ENCODE data around the gene ZBED1. TPM values are rescaled to one million over a fixed set of nuclear protein-coding genes. Genes with fewer than 3 reads are reported as not detected.

Gene ZBED1
- polyA plus RNA-seq, 1 donor from 2014 or later, result 43.2 TPM

- Histone ChIP-seq H3K36me3 (ENCODE audit: insufficient read depth, low read length) (no peaks in the 10 kb centered on the region), H3K27me3 (ENCODE audit: insufficient read depth, low read depth, low read length) (no peaks in the 10 kb centered on the region), H2AFZ (ENCODE audit: low read depth, low read length) (no peak overlapping the region), H3K79me2 (replicated peaks; ENCODE audit: insufficient read depth, low read length) (no peaks in the 10 kb centered on the region), H3K27ac (ENCODE audit: low read length) (no peak overlapping the region), H3K9me3 (ENCODE audit: low read length) (no peaks in the 10 kb centered on the region), H3K9ac (ENCODE audit: low read length) (no peak overlapping the region), H3K4me3 (ENCODE audit: low read length) (no peak overlapping the region), H3K9me2 (ENCODE audit: insufficient read depth, low read length) (no peaks in the 10 kb centered on the region), H3K4me2 (ENCODE audit: low read length) (no peak overlapping the region), H4K20me1 (ENCODE audit: insufficient read depth) (no peaks in the 10 kb centered on the region), H3F3A (ENCODE audit: insufficient read depth, low read length, poor library complexity, severe bottlenecking) (no peaks in the 10 kb centered on the region)
- no peak for TF ChIP-seq CTCF (IDR thresholded peaks at IDR 0.05; ENCODE audit: poor library complexity, severe bottlenecking)
- TF ChIP-seq SMC3 (conservative IDR thresholded peaks at IDR 0.05; ENCODE audit: poor library complexity), result no peak
- no peak for TF ChIP-seq REST (IDR thresholded peaks at IDR 0.05; ENCODE audit: borderline replicate concordance)
- TF ChIP-seq MXI1 (conservative IDR thresholded peaks at IDR 0.05; ENCODE audit: poor library complexity, severe bottlenecking), result no peak
- TF ChIP-seq TAF1 (IDR thresholded peaks at IDR 0.05; ENCODE audit: low read depth), result no peak
- TF ChIP-seq EP300 (conservative IDR thresholded peaks at IDR 0.05; ENCODE audit: poor library complexity, severe bottlenecking), result no peak
- TF ChIP-seq EZH2 (IDR thresholded peaks at IDR 0.05; ENCODE audit: borderline replicate concordance, insufficient read depth, low read length, poor library complexity, severe bottlenecking), result no peak
- TF ChIP-seq RAD21 (conservative IDR thresholded peaks at IDR 0.05), result no peak
- TF ChIP-seq POLR2AphosphoS5 (IDR thresholded peaks at IDR 0.05), result no peak
Measured at GRCh38 chrX:2513121-2513664, 12.4 kb upstream of the ZBED1 start.

GRCh38 chrX:2512501-2512900, 11.7 kb upstream of the ZBED1 start:
- H3K9ac ChIP-seq (ENCODE audit: low read length), result no peak overlapping the region
- H2AFZ ChIP-seq (ENCODE audit: low read depth, low read length), result no peak overlapping the region
- no peaks in the 10 kb centered on the region for H3K9me2 ChIP-seq (ENCODE audit: insufficient read depth, low read length)
- H3K27ac ChIP-seq (ENCODE audit: low read length), result no peak overlapping the region
- H3K27me3 ChIP-seq (ENCODE audit: insufficient read depth, low read depth, low read length), result no peaks in the 10 kb centered on the region
- H3K79me2 ChIP-seq (replicated peaks; ENCODE audit: insufficient read depth, low read length), result no peaks in the 10 kb centered on the region
- no peaks in the 10 kb centered on the region for H4K20me1 ChIP-seq (ENCODE audit: insufficient read depth)
- TF ChIP-seq MXI1 (conservative IDR thresholded peaks at IDR 0.05; ENCODE audit: poor library complexity, severe bottlenecking) (no peak), TAF1 (IDR thresholded peaks at IDR 0.05; ENCODE audit: low read depth) (no peak), CTCF (IDR thresholded peaks at IDR 0.05; ENCODE audit: poor library complexity, severe bottlenecking) (no peak), RAD21 (conservative IDR thresholded peaks at IDR 0.05) (no peak), SMC3 (conservative IDR thresholded peaks at IDR 0.05; ENCODE audit: poor library complexity) (no peak), EZH2 (IDR thresholded peaks at IDR 0.05; ENCODE audit: borderline replicate concordance, insufficient read depth, low read length, poor library complexity, severe bottlenecking) (no peak), REST (IDR thresholded peaks at IDR 0.05; ENCODE audit: borderline replicate concordance) (no peak), POLR2AphosphoS5 (IDR thresholded peaks at IDR 0.05) (no peak), EP300 (conservative IDR thresholded peaks at IDR 0.05; ENCODE audit: poor library complexity, severe bottlenecking) (no peak)
- no peak overlapping the region for H3K4me3 ChIP-seq (ENCODE audit: low read length)
- no peaks in the 10 kb centered on the region for H3K9me3 ChIP-seq (ENCODE audit: low read length)
- no peaks in the 10 kb centered on the region for H3K36me3 ChIP-seq (ENCODE audit: insufficient read depth, low read length)
- no peaks in the 10 kb centered on the region for H3F3A ChIP-seq (ENCODE audit: insufficient read depth, low read length, poor library complexity, severe bottlenecking)
- H3K4me2 ChIP-seq (ENCODE audit: low read length), result no peak overlapping the region

All from neural cell (in vitro differentiated cells).